ENCODE data around the gene HOXA6.

GRCh38 chr7:27137640-27138315 is 9.8 kb downstream of the HOXA6 start:
- no peak for TF ChIP-seq BRCA1 (IDR thresholded peaks at IDR 0.05; ENCODE audit: low read depth, low read length)
- TF ChIP-seq FOXM1 (IDR thresholded peaks at IDR 0.05; ENCODE audit: low read depth, low read length) = no peak
- no peak for TF ChIP-seq ZNF274 (IDR thresholded peaks at IDR 0.05; ENCODE audit: insufficient read depth, insufficient read length)
- TF ChIP-seq CTCF (IDR thresholded peaks at IDR 0.05 in 2 of 3, conservative IDR thresholded peaks at IDR 0.05 in 1 of 3; ENCODE audit: control insufficient read depth in 2 of 3, extremely low read depth in 1 of 3, insufficient read depth in 1 of 3, low read depth in 3 of 3, low read length in 3 of 3) = no peak
- no peak for TF ChIP-seq JUNB (IDR thresholded peaks at IDR 0.05)
- TF ChIP-seq TCF7 (IDR thresholded peaks at IDR 0.05; ENCODE audit: borderline replicate concordance) = no peak
- no peak for TF ChIP-seq POLR2A (IDR thresholded peaks at IDR 0.05; ENCODE audit: low read depth, low read length)
- TF ChIP-seq CREM (IDR thresholded peaks at IDR 0.05; ENCODE audit: low read depth) = no peak
- no peak for TF ChIP-seq SP1 (IDR thresholded peaks at IDR 0.05; ENCODE audit: low read depth, low read length)
- no peak for TF ChIP-seq JUND (IDR thresholded peaks at IDR 0.05; ENCODE audit: low read depth, low read length)
- no peak for TF ChIP-seq EZH2 (IDR thresholded peaks at IDR 0.05; ENCODE audit: borderline replicate concordance, control insufficient read depth, low read depth, low read length)
- TF ChIP-seq RFX5 (IDR thresholded peaks at IDR 0.05; ENCODE audit: low read depth, low read length) = no peak
- TF ChIP-seq POLR2AphosphoS5 (IDR thresholded peaks at IDR 0.05; ENCODE audit: low read length) = no peak
- TF ChIP-seq MYC (IDR thresholded peaks at IDR 0.05; ENCODE audit: insufficient read depth, insufficient read length, insufficient replicate concordance, low read length, severe bottlenecking) = no peak

All from GM12878 (cell line).